Measurements from ENCODE around the gene STH. TPM values are rescaled to one million over a fixed set of nuclear protein-coding genes. Genes with fewer than 3 reads are reported as not detected.

Gene STH
- total RNA-seq, 2 donors from 2014 or later: not detected

DNA sequence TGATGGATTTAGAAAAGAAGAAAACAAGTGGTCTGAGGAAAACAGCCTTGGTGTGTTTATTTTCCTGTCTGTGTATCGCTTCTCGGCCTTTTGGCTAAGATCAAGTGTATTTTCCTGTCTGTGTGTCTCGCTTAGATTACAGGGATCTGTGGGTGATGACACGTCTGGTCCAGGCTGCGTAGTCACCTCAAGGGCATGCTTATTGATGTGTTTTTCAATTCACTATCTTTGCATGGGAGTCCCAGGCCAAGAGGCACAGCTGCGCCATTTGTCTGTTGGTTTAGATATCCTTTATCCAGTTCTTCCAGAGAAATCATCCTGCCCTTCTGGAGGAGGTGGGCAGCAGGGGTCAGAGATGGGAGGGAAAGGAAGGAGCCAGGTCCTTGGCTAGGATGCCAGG lies 47.1 kb upstream of the STH start:
- Histone ChIP-seq H3K9me3 (no peaks in the 10 kb centered on the region), H3K4me3 (no peak overlapping the region), H3K4me1 (peaks cover 11% of the 10 kb centered on the region), H3K36me3 (replicated peaks in 1 of 2; ENCODE audit: insufficient read depth in 1 of 2, low read depth in 2 of 2) (no peaks in the 10 kb centered on the region), H3K27me3 (no peaks in the 10 kb centered on the region), H3K27ac (no peak overlapping the region)
- ATAC-seq (no peak), DNase-seq (no peak)
- TF ChIP-seq, protein P1, sequence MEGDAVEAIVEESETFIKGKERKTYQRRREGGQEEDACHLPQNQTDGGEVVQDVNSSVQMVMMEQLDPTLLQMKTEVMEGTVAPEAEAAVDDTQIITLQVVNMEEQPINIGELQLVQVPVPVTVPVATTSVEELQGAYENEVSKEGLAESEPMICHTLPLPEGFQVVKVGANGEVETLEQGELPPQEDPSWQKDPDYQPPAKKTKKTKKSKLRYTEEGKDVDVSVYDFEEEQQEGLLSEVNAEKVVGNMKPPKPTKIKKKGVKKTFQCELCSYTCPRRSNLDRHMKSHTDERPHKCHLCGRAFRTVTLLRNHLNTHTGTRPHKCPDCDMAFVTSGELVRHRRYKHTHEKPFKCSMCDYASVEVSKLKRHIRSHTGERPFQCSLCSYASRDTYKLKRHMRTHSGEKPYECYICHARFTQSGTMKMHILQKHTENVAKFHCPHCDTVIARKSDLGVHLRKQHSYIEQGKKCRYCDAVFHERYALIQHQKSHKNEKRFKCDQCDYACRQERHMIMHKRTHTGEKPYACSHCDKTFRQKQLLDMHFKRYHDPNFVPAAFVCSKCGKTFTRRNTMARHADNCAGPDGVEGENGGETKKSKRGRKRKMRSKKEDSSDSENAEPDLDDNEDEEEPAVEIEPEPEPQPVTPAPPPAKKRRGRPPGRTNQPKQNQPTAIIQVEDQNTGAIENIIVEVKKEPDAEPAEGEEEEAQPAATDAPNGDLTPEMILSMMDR (IDR thresholded peaks at IDR 0.05): no peak
- no peak for TF ChIP-seq POLR2A (IDR thresholded peaks at IDR 0.05)
- WGBS, 2 donors: 82 to 84% methylated on average over 6 of the region's 6 CpGs
- intact Hi-C loops (cut with DNase I): no loop called here

DNA sequence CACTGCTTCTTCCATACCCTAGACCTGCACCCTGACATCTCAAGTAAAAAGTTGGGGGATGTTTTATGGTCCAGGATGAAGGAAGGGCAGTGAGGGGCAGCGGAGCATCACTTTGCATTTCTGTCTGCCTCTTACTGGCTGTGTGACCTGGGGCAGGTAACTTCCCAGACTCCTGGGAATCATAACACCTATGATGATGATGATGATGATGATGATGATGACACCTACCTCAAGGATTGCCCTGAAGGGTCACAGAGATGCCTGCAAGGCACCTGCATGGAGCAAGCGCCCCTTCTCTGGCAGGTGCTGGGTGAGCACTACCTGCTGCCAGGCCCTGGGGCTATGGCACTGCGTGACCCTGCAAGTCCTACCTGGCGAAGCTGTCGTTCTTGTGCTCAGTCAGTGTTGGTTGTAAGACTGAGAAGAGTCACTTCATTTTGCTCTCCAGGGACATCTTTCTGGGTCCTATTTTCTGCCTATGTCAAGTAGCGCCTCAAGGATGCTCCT lies 46.2 kb upstream of the STH start:
- Histone ChIP-seq H3K9me3 (no peaks in the 10 kb centered on the region), H3K4me3 (no peak overlapping the region), H3K4me1 (peaks cover 11% of the 10 kb centered on the region), H3K36me3 (replicated peaks in 1 of 2; ENCODE audit: insufficient read depth in 1 of 2, low read depth in 2 of 2) (no peaks in the 10 kb centered on the region), H3K27ac (no peak overlapping the region), H3K27me3 (no peaks in the 10 kb centered on the region)
- intact Hi-C loops (cut with DNase I): no loop called here
- ATAC-seq (no peak), DNase-seq (no peak)
- 87 to 90% methylated on average over 3 to 6 of the region's 6 CpGs for WGBS, 2 donors
- no peak for TF ChIP-seq POLR2A (IDR thresholded peaks at IDR 0.05)
- TF ChIP-seq, protein P1 (IDR thresholded peaks at IDR 0.05): no peak

DNA sequence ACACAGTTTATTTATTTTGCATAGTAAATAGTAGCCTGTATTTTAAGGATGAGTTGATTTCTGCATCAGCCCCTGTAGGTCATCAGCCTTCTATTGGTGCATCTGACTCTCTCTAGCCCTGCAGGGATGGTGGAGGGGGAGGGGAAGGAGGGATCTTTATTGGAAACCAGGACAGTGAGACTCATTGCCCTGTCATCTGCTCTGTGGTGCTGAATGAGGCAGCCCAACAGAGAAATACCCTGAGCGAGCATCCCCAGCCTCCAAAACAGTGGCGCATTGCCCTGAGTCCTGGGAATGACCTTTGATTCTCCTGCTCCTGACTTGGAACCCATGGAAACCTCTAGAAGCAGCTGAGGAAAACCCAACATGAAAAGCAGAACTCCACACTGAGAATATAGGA lies 45.5 kb upstream of the STH start:
- DNase-seq (no peak), ATAC-seq (no peak)
- H3K4me3 ChIP-seq: no peak overlapping the region
- WGBS, 2 donors: 90 to 91% methylated on average over 2 of the region's 2 CpGs
- no peak overlapping the region for H3K27ac ChIP-seq
- H3K9me3 ChIP-seq: no peaks in the 10 kb centered on the region
- H3K36me3 ChIP-seq (replicated peaks in 1 of 2; ENCODE audit: insufficient read depth in 1 of 2, low read depth in 2 of 2): no peaks in the 10 kb centered on the region
- intact Hi-C loops (cut with DNase I): no loop called here
- H3K27me3 ChIP-seq: no peaks in the 10 kb centered on the region
- peaks cover 9% of the 10 kb centered on the region for H3K4me1 ChIP-seq
- TF ChIP-seq, protein P1 (IDR thresholded peaks at IDR 0.05): no peak
- TF ChIP-seq POLR2A (IDR thresholded peaks at IDR 0.05): no peak

DNA sequence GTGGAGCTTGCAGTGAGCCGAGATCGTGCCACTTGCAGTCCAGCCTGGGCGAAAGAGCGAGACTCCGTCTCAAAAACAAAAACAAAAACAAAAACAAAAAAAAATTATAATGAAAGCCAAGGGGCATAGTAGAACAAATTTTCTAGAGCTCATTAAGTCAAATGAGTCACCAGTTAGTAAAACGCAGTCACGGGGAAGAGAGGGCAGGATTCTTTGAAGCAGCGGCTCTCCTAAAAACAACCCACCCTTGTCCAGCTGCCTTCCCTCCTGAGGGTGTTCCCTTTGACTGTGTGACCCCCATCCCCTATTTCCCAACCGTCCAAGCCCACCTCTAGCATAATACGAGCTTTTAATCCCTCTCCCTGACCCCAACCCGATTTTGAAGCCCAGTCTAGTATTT lies 44.1 kb upstream of the STH start:
- TF ChIP-seq POLR2A (IDR thresholded peaks at IDR 0.05): no peak
- TF ChIP-seq, protein P1 (IDR thresholded peaks at IDR 0.05): no peak
- H3K9me3 ChIP-seq: no peaks in the 10 kb centered on the region
- no peak overlapping the region for H3K4me3 ChIP-seq
- ATAC-seq: no peak
- no peaks in the 10 kb centered on the region for H3K36me3 ChIP-seq (replicated peaks in 1 of 2; ENCODE audit: insufficient read depth in 1 of 2, low read depth in 2 of 2)
- 84 to 86% methylated on average over 11 of the region's 11 CpGs for WGBS, 2 donors
- intact Hi-C loops (cut with DNase I): no loop called here
- DNase-seq: no peak
- H3K27ac ChIP-seq: no peak overlapping the region
- H3K4me1 ChIP-seq: no peaks in the 10 kb centered on the region
- H3K27me3 ChIP-seq: no peaks in the 10 kb centered on the region

- Histone ChIP-seq H3K27me3 (no peaks in the 10 kb centered on the region), H3K9me3 (no peaks in the 10 kb centered on the region), H3K4me3 (no peak overlapping the region), H3K27ac (no peak overlapping the region), H3K4me1 (no peaks in the 10 kb centered on the region), H3K36me3 (replicated peaks in 1 of 2; ENCODE audit: insufficient read depth in 1 of 2, low read depth in 2 of 2) (no peaks in the 10 kb centered on the region)
- ATAC-seq (no peak), DNase-seq (no peak)
- TF ChIP-seq, protein P1 (IDR thresholded peaks at IDR 0.05): no peak
- TF ChIP-seq POLR2A (IDR thresholded peaks at IDR 0.05): no peak
- 84 to 86% methylated on average over 10 of the region's 10 CpGs for WGBS, 2 donors
- intact Hi-C loops (cut with DNase I): no loop called here
These were observed 43.7 kb upstream of the STH start for GRCh38 chr17:45955326-45955725.

Measured in body of pancreas (tissue), 4 donors.